ENCODE data around the gene TOMM22.

The TOMM22 gene

DNA sequence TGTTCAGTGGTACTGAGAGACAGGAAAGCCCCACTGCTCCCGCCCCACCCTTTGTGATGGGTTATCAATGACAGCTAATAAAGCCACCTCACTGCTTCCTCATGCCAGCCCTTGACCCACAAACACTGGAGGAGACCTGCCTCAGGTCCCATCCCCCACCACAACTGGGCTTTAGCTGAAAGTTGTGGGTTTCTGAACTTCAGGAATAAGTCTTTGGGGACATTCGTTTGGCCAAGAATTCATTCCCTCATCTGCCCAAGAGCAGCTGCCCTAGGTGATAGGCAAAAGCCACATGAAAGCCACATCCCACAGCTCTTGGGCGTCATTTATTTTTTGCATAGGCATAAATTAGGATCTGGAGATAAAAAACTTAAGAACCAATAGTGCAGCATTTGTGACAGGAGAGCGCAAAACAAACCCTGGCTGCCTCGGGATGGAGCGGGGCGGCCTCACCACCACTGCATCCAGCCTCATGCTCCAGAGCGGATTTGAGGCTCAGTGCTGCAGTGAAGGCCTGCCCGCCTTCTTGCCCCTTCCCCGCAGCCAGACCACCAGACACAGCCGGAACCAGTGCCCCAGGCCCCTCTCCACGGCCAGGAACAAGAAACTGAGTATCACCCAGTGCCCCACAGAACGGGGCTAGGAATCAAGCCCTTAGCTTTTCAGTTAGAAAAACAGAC, 52.8 kb downstream of the TOMM22 start:
- no peak for DNase-seq (ENCODE audit: low spot score)

All from CD4-positive, alpha-beta T cell treated with Interleukin-2 at 100 ng/mL for 4 hours (primary cell).